Progenitor cell of endocrine pancreas (in vitro differentiated cells): ENCODE measurements around the gene NPHP1. TPM values are rescaled to one million over a fixed set of nuclear protein-coding genes. Genes with fewer than 3 reads are reported as not detected.
"Not testable (repeated sequence)": the region's sequence is repeated elsewhere in the genome, so short reads cannot be mapped to it uniquely, and the experiment has no call there.

Experiments used
- DNase-seq: peaks from one replicate; pipeline ENCODE4 v3.0.0; 2021; ENCODE audit warnings: low spot score; ENCODE audit not compliant: unreplicated experiment
- H3K27ac Mint-ChIP-seq: 2 replicates; pipeline ENCODE4 v1.8.0; 2021; ENCODE audit warnings: mild to moderate bottlenecking, moderate library complexity, mixed read lengths
- H3K27me3 Mint-ChIP-seq: 2 replicates; pipeline ENCODE4 v1.8.0; 2021; ENCODE audit warnings: mixed read lengths
- H3K36me3 Mint-ChIP-seq: 2 replicates; pipeline ENCODE4 v1.8.0; 2022; ENCODE audit warnings: mixed read lengths; ENCODE audit not compliant: insufficient read depth
- H3K4me1 Mint-ChIP-seq: 2 replicates; pipeline ENCODE4 v1.8.0; 2021; ENCODE audit warnings: low read depth, mixed read lengths
- H3K4me3 Mint-ChIP-seq: 2 replicates; pipeline ENCODE4 v1.8.0; 2021; ENCODE audit warnings: low read depth, mild to moderate bottlenecking, moderate library complexity, mixed read lengths
- H3K9me3 Mint-ChIP-seq: 2 replicates; pipeline ENCODE4 v1.8.0; 2021; ENCODE audit warnings: low read depth, mixed read lengths
- CTCF ChIP-seq: fragments of 200-600 bp; sonication (generic); IDR thresholded peaks from one replicate; pipeline ENCODE4 v1.5.0; 2021; ENCODE audit warnings: antibody characterized with exemption, mild to moderate bottlenecking; ENCODE audit not compliant: unreplicated experiment
- long read RNA-seq: library from polyadenylated mRNA; unstranded; transcript quantifications from one replicate; pipeline ENCODE4 v2.0.0, GENCODE V29; 2020
- total RNA-seq: library from RNA; stranded (reverse); gene quantifications from 2 replicates; pipeline ENCODE4 v1.2.1, GENCODE V29; 2021

NPHP1 gene
- 13.5 and 14.3 TPM in 2 replicates for total RNA-seq
- long read RNA-seq, transcript NPHP1-207 (20 exons, 2,513 nt): major isoform, 11 of 50 reads
- long read RNA-seq, partial matches to known transcripts: 16 of 50 reads
- long read RNA-seq, other reads (novel, unspliced or antisense): 21 of 50 reads

GRCh38 chr2:110204408-110205385, at the start of gene NPHP1:
NPHP1 (minus strand) TSS chr2:110205013; CDS start chr2:110204968, 45 bp downstream.
- peak within 1 kb of the TSS; percentile 84 for H3K27ac Mint-ChIP-seq
- no peaks in the 10 kb centered on the region for H3K36me3 Mint-ChIP-seq
- H3K4me1 Mint-ChIP-seq: peaks cover 8% of the 10 kb centered on the region
- peak; percentile 9 for TF ChIP-seq CTCF
- peaks cover 5% of the 10 kb centered on the region for H3K27me3 Mint-ChIP-seq
- peak within 1 kb of the TSS; percentile 91 for H3K4me3 Mint-ChIP-seq
- H3K9me3 Mint-ChIP-seq: no peaks in the 10 kb centered on the region
- peak; percentile 86 for DNase-seq

GRCh38 chr2:110248081-110248795, 43.4 kb upstream of the NPHP1 start:
- H3K9me3 Mint-ChIP-seq, H3K36me3 Mint-ChIP-seq, H3K4me1 Mint-ChIP-seq, H3K4me3 Mint-ChIP-seq, H3K27ac Mint-ChIP-seq, DNase-seq, H3K27me3 Mint-ChIP-seq: not testable (repeated sequence)

- not testable (repeated sequence) for H3K4me3 Mint-ChIP-seq, H3K27ac Mint-ChIP-seq, H3K36me3 Mint-ChIP-seq, H3K4me1 Mint-ChIP-seq, H3K27me3 Mint-ChIP-seq, DNase-seq, H3K9me3 Mint-ChIP-seq
Measured at GRCh38 chr2:110245488-110246435, 40.9 kb upstream of the NPHP1 start.

- H3K4me3 Mint-ChIP-seq, H3K9me3 Mint-ChIP-seq, H3K4me1 Mint-ChIP-seq, H3K27ac Mint-ChIP-seq, DNase-seq, H3K36me3 Mint-ChIP-seq, H3K27me3 Mint-ChIP-seq: not testable (repeated sequence)
Measured at GRCh38 chr2:110243283-110243682, 38.5 kb upstream of the NPHP1 start.

GRCh38 chr2:110234514-110234913, 29.7 kb upstream of the NPHP1 start:
- not testable (repeated sequence) for H3K27me3 Mint-ChIP-seq, H3K9me3 Mint-ChIP-seq, DNase-seq, H3K4me1 Mint-ChIP-seq, H3K27ac Mint-ChIP-seq, H3K4me3 Mint-ChIP-seq, H3K36me3 Mint-ChIP-seq

GRCh38 chr2:110229886-110230285, 25.1 kb upstream of the NPHP1 start:
- not testable (repeated sequence) for DNase-seq, H3K27ac Mint-ChIP-seq, H3K4me3 Mint-ChIP-seq, H3K27me3 Mint-ChIP-seq, H3K4me1 Mint-ChIP-seq, H3K9me3 Mint-ChIP-seq, H3K36me3 Mint-ChIP-seq

- DNase-seq, H3K4me1 Mint-ChIP-seq, H3K36me3 Mint-ChIP-seq, H3K27ac Mint-ChIP-seq, H3K9me3 Mint-ChIP-seq, H3K4me3 Mint-ChIP-seq, H3K27me3 Mint-ChIP-seq: not testable (repeated sequence)
Measured at GRCh38 chr2:110222626-110223025, 17.8 kb upstream of the NPHP1 start.
